Measurements from ENCODE around the gene MIA2. TPM values are rescaled to one million over a fixed set of nuclear protein-coding genes. Genes with fewer than 3 reads are reported as not detected.

The MIA2 gene
- total RNA-seq, 1 donor from 2014 or later: 19.8 TPM

Other genes starting within 250 kb of the MIA2 start
- 44.1 TPM for gene SEC23A, start 130.7 kb upstream of the MIA2 start, total RNA-seq (ENCODE audit: unreplicated experiment)
- gene GEMIN2, start 119.6 kb upstream of the MIA2 start, total RNA-seq (ENCODE audit: unreplicated experiment): 21.4 TPM
- 28.5 TPM for gene TRAPPC6B, start 63.6 kb upstream of the MIA2 start, total RNA-seq (ENCODE audit: unreplicated experiment)
- 128 TPM for gene PNN, start 58.7 kb upstream of the MIA2 start, total RNA-seq (ENCODE audit: unreplicated experiment)
- 11.9 TPM for gene FBXO33, start 198.5 kb downstream of the MIA2 start, total RNA-seq (ENCODE audit: unreplicated experiment)

All from endothelial cell (in vitro differentiated cells).